Myocyte (in vitro differentiated cells): ENCODE measurements around the gene SCG5. TPM values are rescaled to one million over a fixed set of nuclear protein-coding genes. Genes with fewer than 3 reads are reported as not detected.

Experiments used
- DNase-seq: peaks from one replicate; pipeline ENCODE4 v3.0.0-alpha.2; 2012; ENCODE audit warnings: low read depth
- total RNA-seq: library from RNA; depleted of rRNA; stranded (reverse); fragments of >200 nt; gene quantifications from 2 replicates; pipeline ENCODE4 v1.2.3, GENCODE V29; 2014

The SCG5 gene
- total RNA-seq, 1 donor from 2014 or later, result 2.3 TPM

GRCh38 chr15:32718821-32719716 lies 77.6 kb downstream of the SCG5 start:
- peak; percentile 49 for DNase-seq

GRCh38 chr15:32721596-32721995 lies 80.1 kb downstream of the SCG5 start:
- DNase-seq, result no peak

- DNase-seq, result no peak
Measured at GRCh38 chr15:32722136-32722535, 80.6 kb downstream of the SCG5 start.

- DNase-seq, result no peak
Measured at GRCh38 chr15:32723171-32723948, 81.8 kb downstream of the SCG5 start.

GRCh38 chr15:32729700-32730395 lies 88.3 kb downstream of the SCG5 start:
- DNase-seq, result no peak

DNA sequence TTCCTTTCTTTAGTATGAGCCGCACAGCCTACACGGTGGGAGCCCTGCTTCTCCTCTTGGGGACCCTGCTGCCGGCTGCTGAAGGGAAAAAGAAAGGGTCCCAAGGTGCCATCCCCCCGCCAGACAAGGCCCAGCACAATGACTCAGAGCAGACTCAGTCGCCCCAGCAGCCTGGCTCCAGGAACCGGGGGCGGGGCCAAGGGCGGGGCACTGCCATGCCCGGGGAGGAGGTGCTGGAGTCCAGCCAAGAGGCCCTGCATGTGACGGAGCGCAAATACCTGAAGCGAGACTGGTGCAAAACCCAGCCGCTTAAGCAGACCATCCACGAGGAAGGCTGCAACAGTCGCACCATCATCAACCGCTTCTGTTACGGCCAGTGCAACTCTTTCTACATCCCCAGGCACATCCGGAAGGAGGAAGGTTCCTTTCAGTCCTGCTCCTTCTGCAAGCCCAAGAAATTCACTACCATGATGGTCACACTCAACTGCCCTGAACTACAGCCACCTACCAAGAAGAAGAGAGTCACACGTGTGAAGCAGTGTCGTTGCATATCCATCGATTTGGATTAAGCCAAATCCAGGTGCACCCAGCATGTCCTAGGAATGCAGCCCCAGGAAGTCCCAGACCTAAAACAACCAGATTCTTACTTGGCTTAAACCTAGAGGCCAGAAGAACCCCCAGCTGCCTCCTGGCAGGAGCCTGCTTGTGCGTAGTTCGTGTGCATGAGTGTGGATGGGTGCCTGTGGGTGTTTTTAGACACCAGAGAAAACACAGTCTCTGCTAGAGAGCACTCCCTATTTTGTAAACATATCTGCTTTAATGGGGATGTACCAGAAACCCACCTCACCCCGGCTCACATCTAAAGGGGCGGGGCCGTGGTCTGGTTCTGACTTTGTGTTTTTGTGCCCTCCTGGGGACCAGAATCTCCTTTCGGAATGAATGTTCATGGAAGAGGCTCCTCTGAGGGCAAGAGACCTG lies 89.5 kb downstream of the SCG5 start:
- no peak for DNase-seq

GRCh38 chr15:32732574-32733157 lies 91.2 kb downstream of the SCG5 start:
- DNase-seq, result no peak

DNA sequence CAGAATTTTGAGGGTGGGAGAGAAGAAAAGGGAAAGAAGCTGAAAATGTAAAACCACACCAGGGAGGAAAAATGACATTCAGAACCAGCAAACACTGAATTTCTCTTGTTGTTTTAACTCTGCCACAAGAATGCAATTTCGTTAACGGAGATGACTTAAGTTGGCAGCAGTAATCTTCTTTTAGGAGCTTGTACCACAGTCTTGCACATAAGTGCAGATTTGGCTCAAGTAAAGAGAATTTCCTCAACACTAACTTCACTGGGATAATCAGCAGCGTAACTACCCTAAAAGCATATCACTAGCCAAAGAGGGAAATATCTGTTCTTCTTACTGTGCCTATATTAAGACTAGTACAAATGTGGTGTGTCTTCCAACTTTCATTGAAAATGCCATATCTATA lies 91.8 kb downstream of the SCG5 start:
- no peak for DNase-seq

DNA sequence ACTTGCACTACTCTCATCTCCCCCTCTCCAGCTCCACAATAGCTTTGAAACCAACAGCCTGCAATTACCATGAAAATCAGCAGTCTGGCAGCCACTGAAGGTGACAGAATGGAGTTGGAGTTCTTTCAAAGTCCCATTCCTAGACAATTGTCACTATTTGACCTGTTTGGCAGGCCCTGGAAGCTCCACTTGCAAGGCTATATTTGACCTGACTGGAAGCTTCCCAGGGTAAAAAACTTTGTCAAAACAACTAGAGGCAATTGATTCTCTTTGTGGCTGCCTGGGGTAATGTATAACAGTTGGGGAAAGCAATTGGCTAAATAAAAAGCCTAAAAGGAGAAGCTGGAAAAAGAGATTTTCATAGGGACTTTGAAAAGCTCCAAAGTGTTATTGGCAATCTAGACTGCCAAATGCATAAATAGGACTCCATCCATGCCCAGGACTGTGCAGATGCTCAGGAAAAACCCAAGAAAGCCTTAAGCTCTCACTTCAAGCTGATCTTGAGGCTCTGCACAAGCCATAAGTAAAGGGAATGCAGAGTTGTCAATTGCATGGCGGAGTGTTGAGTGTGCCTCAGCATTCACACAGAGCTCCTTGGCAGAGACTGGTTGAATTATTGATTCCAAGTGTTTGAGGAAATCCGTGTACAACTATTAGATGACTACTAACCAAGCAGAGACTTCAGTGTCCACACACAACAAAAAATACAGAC lies 94.6 kb downstream of the SCG5 start:
- no peak for DNase-seq

DNA sequence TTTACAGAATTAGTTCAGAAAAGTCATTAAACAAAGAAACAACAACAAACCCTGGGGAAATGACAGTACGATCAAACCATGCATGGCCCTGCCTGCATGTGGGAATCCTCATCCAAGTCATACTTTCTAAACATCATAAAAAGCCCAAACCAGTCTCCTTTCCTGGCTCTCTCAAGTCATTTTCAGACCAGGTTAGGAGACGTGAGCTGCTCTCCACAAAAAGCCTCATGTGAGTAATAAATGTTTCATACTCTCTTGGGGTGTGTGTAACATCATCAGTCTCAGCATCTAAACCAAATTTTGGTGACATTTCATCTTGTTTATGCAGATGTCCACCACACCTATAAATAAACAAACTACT lies 95.2 kb downstream of the SCG5 start:
- DNase-seq, result no peak

DNA sequence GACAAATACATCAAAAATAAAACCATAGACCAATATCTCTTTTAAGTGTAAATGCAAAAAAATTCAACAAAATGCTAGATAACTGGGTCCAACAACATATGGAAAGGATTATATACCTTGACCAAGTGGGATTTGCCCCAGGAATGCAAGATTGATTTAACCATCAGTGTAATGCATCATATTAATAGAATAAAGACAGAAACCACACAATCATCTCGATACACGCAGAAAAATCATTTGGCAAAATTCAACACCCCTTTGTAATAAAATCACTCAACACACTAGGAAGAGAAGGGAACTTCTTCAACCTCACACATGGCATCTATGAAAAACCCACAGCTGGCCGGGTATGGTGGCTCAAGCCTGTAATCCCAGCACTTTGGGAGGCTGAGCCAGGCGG lies 95.8 kb downstream of the SCG5 start:
- no peak for DNase-seq

- DNase-seq, result no peak
Measured at GRCh38 chr15:32738666-32739065, 97.2 kb downstream of the SCG5 start.

DNA sequence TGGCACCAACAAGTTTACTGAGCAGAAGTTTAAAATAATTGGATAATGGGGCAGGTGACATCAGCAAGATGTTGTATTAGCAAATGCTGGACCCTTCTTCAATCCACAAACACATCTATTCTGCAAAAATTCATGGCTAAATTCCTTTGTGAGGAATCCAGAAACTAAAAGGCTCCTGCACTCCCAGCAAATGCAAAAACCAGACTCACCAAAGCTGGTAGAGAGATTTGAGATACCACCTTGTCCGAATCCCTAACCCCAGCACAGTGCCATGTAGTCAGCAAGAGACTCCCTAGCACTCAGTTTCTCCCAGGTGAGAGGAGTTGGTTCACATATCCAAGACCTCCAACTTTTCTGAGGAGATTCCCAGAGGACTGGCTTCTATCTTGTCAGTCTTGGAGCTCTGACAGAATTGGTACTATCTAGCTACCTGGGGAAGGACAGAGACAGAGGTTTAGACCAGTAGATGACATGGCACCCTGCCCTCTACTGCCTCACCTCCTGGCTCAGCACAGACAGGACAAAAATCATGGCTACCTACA lies 98.1 kb downstream of the SCG5 start:
- DNase-seq, result no peak

- DNase-seq, result no peak
Measured at GRCh38 chr15:32743411-32744140, 102.1 kb downstream of the SCG5 start.

- no peak for DNase-seq
Measured at GRCh38 chr15:32746116-32746857, 104.8 kb downstream of the SCG5 start.
